ENCODE data around the gene PRR19.

PRR19 gene

DNA sequence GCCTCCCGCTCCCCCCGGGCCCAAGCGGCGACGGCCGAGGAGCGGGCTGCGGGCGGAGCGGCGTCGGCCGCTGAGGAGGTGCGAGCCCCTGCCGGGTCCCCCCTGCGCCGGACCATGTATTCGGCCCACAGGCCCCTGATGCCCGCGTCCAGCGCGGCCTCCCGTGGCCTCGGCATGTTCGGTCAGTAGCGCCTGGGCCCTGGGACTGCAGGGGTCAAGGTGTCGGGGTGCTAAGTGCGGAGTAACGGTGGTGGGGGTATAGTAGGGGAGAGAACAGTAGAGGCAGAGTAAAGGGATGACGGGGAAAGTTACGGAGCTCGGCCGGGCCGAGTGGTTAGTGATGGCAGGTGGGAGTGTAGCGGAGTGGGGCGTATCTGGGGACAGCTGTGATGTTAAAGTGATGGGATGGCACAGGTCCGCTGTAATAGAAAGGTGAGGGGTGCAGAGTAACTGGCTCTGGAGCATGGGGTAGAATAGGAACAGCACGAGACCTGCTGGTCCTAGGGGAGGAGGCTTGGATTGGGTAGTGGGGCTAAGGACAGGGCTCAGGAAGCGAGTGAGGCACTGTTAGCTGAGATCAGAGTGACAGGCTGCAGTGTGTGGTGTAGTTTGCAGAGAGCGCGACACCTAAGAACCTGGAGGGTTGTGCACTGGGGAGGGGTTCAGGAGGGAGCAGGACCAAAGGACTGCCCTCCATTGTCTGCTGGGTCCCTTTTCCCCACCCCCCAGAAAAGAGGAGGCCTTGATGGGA lies 17.2 kb upstream of the PRR19 start:
- Histone ChIP-seq H3K4me1 (ENCODE audit: insufficient read depth, low read length) (peaks cover 26% of the 10 kb centered on the region), H3K36me3 (ENCODE audit: insufficient read depth, low read length) (0 out of 2 replicates have a peak, but pooled peaks cover 4% of the 10 kb centered on the region), H3K9me3 (ENCODE audit: control insufficient read depth, insufficient read depth, low read length) (no peaks in the 10 kb centered on the region), H3K9ac (ENCODE audit: low read depth, low read length) (peak overlapping the region; percentile 83; the same call in 1 of the 2 replicates)

- Histone ChIP-seq H3K9ac (ENCODE audit: low read depth, low read length) (peak overlapping the region; percentile 83; the same call in 1 of the 2 replicates), H3K36me3 (ENCODE audit: insufficient read depth, low read length) (0 out of 2 replicates have a peak, but pooled peaks cover 4% of the 10 kb centered on the region), H3K4me1 (ENCODE audit: insufficient read depth, low read length) (peaks cover 26% of the 10 kb centered on the region), H3K9me3 (ENCODE audit: control insufficient read depth, insufficient read depth, low read length) (no peaks in the 10 kb centered on the region)
These were observed 16.4 kb upstream of the PRR19 start for GRCh38 chr19:42285541-42285941.

- H3K4me1 ChIP-seq (ENCODE audit: insufficient read depth, low read length) = peaks cover 26% of the 10 kb centered on the region
- no peak overlapping the region for H3K9ac ChIP-seq (ENCODE audit: low read depth, low read length)
- H3K9me3 ChIP-seq (ENCODE audit: control insufficient read depth, insufficient read depth, low read length) = no peaks in the 10 kb centered on the region
- H3K36me3 ChIP-seq (ENCODE audit: insufficient read depth, low read length) = 0 out of 2 replicates have a peak, but pooled peaks cover 4% of the 10 kb centered on the region
These were observed 16.0 kb upstream of the PRR19 start for GRCh38 chr19:42285988-42286348.

DNA sequence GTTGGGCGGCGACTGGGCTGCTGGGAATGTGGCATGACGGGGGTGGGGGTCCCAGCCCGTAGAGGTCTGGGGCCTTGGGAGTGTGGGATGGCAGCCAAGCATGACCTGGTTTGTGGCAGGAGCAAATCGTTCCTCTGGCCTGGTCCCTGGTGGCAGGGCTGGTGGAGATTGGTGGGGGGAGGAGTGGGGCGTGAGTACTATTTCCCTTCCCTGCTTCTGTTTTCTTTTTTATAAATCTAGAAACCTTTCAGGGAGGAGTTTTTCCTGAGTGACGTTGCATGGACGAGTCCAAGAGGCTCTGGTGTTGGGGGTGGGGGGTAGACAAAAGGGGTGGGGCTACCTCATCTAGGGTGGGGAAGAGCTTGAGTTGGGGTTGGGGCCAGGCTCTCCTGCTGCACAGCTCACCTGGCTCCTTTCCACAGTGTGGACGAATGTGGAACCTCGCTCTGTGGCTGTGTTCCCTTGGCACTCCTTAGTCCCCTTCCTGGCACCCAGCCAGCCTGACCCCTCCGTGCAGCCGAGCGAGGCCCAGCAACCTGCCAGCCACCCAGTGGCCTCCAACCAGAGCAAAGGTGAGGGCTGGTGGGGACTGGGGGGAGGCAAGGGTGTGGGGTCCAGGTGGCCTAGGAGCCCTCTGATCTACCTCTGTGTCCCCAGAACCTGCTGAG lies 15.4 kb upstream of the PRR19 start:
- 0 out of 2 replicates have a peak, but pooled peaks cover 4% of the 10 kb centered on the region for H3K36me3 ChIP-seq (ENCODE audit: insufficient read depth, low read length)
- no peak overlapping the region for H3K9ac ChIP-seq (ENCODE audit: low read depth, low read length)
- peaks cover 29% of the 10 kb centered on the region for H3K4me1 ChIP-seq (ENCODE audit: insufficient read depth, low read length)
- H3K9me3 ChIP-seq (ENCODE audit: control insufficient read depth, insufficient read depth, low read length) = no peaks in the 10 kb centered on the region

DNA sequence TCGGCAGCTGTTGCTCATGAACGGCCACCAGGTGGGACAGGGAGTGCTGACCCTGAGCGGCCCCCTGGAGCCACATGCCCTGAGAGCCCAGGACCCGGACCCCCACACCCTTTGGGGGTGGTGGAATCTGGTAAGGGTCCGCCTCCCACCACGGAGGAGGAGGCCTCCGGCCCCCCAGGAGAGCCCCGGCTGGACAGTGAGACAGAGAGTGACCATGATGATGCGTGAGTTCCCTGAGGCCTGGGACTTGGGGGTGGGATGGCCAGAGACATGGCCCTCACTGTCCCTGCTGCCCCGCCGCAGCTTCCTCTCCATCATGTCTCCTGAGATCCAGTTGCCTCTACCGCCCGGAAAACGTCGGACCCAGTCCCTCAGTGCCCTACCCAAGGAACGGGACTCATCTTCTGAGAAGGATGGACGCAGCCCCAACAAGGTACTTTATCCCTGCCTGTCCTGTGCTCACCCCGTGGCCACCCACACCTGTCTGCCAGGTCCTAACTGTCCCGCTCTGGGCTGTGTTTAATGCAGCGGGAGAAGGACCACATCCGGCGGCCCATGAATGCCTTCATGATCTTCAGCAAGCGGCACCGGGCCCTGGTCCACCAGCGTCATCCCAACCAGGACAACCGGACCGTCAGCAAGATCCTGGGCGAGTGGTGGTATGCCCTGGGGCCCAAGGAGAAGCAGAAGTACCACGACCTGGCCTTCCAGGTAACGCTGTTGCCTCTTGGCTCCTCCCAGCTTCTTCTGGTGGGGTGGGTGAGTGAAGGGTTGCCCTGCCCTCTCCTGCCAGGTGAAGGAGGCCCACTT lies 14.7 kb upstream of the PRR19 start:
- H3K36me3 ChIP-seq (ENCODE audit: insufficient read depth, low read length) = 0 out of 2 replicates have a peak, but pooled peaks cover 4% of the 10 kb centered on the region
- H3K9me3 ChIP-seq (ENCODE audit: control insufficient read depth, insufficient read depth, low read length) = no peaks in the 10 kb centered on the region
- peaks cover 26% of the 10 kb centered on the region for H3K4me1 ChIP-seq (ENCODE audit: insufficient read depth, low read length)
- no peak overlapping the region for H3K9ac ChIP-seq (ENCODE audit: low read depth, low read length)

GRCh38 chr19:42287827-42288107 lies 14.2 kb upstream of the PRR19 start:
- peaks cover 22% of the 10 kb centered on the region for H3K4me1 ChIP-seq (ENCODE audit: insufficient read depth, low read length)
- H3K9ac ChIP-seq (ENCODE audit: low read depth, low read length) = no peak overlapping the region
- peaks cover 4% of the 10 kb centered on the region; the same call in 1 of the 2 replicates for H3K36me3 ChIP-seq (ENCODE audit: insufficient read depth, low read length)

GRCh38 chr19:42288387-42288786 lies 13.5 kb upstream of the PRR19 start:
- no peaks in the 10 kb centered on the region for H3K9me3 ChIP-seq (ENCODE audit: control insufficient read depth, insufficient read depth, low read length)
- peaks cover 4% of the 10 kb centered on the region; the same call in 1 of the 2 replicates for H3K36me3 ChIP-seq (ENCODE audit: insufficient read depth, low read length)
- no peak overlapping the region for H3K9ac ChIP-seq (ENCODE audit: low read depth, low read length)
- H3K4me1 ChIP-seq (ENCODE audit: insufficient read depth, low read length) = peaks cover 16% of the 10 kb centered on the region

More at GRCh38 chr19:42287827-42288107, 14.2 kb upstream of the PRR19 start:
- H3K9me3 ChIP-seq (ENCODE audit: control insufficient read depth, insufficient read depth, low read length) = no peaks in the 10 kb centered on the region

GRCh38 chr19:42288881-42289555 lies 12.9 kb upstream of the PRR19 start:
- no peak overlapping the region for H3K9ac ChIP-seq (ENCODE audit: low read depth, low read length)
- no peaks in the 10 kb centered on the region for H3K9me3 ChIP-seq (ENCODE audit: control insufficient read depth, insufficient read depth, low read length)
- H3K4me1 ChIP-seq (ENCODE audit: insufficient read depth, low read length) = peaks cover 16% of the 10 kb centered on the region
- H3K36me3 ChIP-seq (ENCODE audit: insufficient read depth, low read length) = peaks cover 4% of the 10 kb centered on the region; the same call in 1 of the 2 replicates

DNA sequence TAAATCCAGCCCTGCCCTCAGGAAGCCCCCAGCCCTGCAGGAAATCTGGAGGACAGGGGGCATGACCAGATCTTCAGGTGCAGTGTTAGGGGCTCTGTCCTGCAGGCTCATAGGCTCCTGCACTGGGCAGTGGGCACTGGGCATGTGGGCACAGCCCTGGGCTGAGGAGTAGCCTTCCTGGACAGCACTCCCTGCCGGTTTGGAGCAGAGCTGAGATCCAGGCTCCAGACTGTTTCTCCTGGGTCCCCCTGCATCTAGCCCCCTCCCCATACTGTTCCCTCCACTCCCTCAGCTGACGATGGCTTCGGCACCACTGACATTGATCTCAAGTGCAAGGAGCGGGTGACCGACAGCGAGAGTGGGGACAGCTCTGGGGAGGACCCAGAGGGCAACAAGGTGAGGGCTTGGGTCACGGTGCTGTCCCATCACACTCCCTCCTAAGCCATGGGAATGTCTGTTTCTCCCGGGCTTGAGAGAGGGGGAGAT lies 12.3 kb upstream of the PRR19 start:
- Histone ChIP-seq H3K9ac (ENCODE audit: low read depth, low read length) (no peak overlapping the region), H3K4me1 (ENCODE audit: insufficient read depth, low read length) (peaks cover 16% of the 10 kb centered on the region), H3K36me3 (ENCODE audit: insufficient read depth, low read length) (peaks cover 4% of the 10 kb centered on the region; the same call in 1 of the 2 replicates), H3K9me3 (ENCODE audit: control insufficient read depth, insufficient read depth, low read length) (no peaks in the 10 kb centered on the region)

DNA sequence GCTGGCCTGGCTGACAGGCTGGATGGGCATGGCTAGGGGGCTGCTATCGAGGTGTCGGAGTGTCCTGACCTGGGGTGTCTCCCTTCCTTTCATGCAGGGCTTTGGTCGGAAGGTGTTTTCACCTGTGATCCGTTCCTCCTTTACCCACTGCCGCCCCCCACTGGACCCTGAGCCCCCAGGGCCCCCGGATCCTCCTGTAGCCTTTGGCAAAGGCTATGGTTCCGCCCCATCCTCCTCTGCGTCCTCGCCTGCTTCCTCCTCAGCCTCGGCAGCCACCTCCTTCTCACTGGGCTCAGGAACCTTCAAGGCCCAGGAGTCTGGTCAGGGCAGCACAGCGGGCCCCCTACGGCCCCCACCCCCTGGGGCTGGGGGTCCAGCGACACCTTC lies 11.8 kb upstream of the PRR19 start:
- no peak overlapping the region for H3K9ac ChIP-seq (ENCODE audit: low read depth, low read length)
- no peaks in the 10 kb centered on the region for H3K9me3 ChIP-seq (ENCODE audit: control insufficient read depth, insufficient read depth, low read length)
- peaks cover 4% of the 10 kb centered on the region; the same call in 1 of the 2 replicates for H3K36me3 ChIP-seq (ENCODE audit: insufficient read depth, low read length)
- peaks cover 13% of the 10 kb centered on the region for H3K4me1 ChIP-seq (ENCODE audit: insufficient read depth, low read length)

DNA sequence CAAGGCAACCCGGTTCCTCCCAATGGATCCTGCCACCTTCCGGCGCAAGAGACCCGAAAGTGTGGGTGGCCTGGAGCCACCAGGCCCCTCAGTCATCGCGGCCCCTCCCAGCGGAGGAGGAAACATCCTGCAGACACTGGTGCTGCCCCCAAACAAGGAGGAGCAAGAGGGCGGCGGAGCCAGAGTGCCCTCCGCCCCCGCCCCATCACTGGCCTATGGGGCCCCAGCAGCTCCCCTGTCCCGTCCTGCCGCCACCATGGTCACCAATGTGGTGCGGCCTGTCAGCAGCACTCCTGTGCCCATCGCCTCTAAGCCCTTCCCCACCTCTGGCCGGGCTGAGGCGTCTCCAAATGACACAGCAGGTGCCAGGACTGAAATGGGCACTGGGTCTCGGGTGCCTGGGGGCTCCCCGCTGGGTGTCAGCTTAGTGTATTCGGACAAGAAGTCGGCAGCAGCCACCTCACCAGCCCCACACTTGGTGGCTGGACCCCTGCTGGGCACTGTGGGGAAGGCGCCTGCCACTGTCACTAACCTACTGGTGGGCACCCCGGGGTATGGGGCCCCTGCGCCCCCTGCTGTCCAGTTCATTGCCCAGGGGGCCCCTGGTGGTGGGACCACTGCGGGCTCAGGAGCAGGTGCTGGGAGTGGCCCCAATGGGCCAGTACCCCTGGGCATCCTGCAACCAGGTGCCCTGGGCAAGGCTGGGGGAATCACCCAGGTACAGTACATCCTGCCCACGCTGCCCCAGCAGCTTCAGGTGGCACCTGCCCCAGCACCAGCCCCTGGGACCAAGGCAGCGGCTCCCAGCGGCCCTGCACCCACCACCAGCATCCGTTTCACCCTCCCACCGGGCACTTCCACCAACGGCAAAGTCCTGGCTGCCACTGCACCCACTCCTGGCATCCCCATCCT lies 11.2 kb upstream of the PRR19 start:
- H3K9me3 ChIP-seq (ENCODE audit: control insufficient read depth, insufficient read depth, low read length) = no peaks in the 10 kb centered on the region
- no peak overlapping the region for H3K9ac ChIP-seq (ENCODE audit: low read depth, low read length)
- peaks cover 4% of the 10 kb centered on the region; the same call in 1 of the 2 replicates for H3K36me3 ChIP-seq (ENCODE audit: insufficient read depth, low read length)
- peaks cover 8% of the 10 kb centered on the region; the same call in 1 of the 2 replicates for H3K4me1 ChIP-seq (ENCODE audit: insufficient read depth, low read length)

GRCh38 chr19:42291435-42291810 lies 10.5 kb upstream of the PRR19 start:
- Histone ChIP-seq H3K9me3 (ENCODE audit: control insufficient read depth, insufficient read depth, low read length) (no peaks in the 10 kb centered on the region), H3K4me1 (ENCODE audit: insufficient read depth, low read length) (peaks cover 6% of the 10 kb centered on the region; the same call in 1 of the 2 replicates), H3K9ac (ENCODE audit: low read depth, low read length) (no peak overlapping the region), H3K36me3 (ENCODE audit: insufficient read depth, low read length) (peaks cover 4% of the 10 kb centered on the region; the same call in 1 of the 2 replicates)
